ENCODE measurements around the gene SPSB1. TPM values are rescaled to one million over a fixed set of nuclear protein-coding genes. Genes with fewer than 3 reads are reported as not detected.

SPSB1 gene
- total and polyA plus RNA-seq, 2 of the 4 experiments (the other 2 are of a cell fraction) = 16.7 to 19.8 TPM

DNA sequence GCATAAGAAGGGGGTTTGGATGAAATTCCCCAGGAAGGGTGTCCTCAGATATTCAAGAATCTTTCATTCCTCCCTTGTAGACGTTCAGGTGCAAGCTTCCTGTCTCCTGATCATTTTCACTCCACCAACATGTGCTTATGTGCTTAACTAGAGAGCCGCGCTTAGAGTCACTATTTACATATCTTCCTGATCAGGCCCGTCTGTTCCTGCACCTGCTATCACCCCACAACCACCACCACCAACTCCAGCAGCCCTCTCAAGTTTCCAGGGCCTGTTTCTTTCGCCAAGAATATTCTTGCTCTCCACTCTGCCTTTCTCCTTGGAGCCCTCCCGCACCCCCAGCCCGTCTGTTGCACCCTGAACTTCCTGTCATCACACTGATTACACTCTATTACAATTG, 113.4 kb downstream of the SPSB1 start:
- Histone ChIP-seq H4K5ac (ENCODE audit: low read depth, low read length) (no peak overlapping the region), H3K56ac (ENCODE audit: extremely low read depth, insufficient read depth, low read length) (no peak overlapping the region), H3K14ac (replicated peaks; ENCODE audit: low read depth, low read length) (no peak overlapping the region), H3K9ac (ENCODE audit: low read depth, low read length) (no peak overlapping the region), H3K27me3 (ENCODE audit: control insufficient read depth, insufficient read depth, low read length) (no peaks in the 10 kb centered on the region), H3K4me3 (ENCODE audit: insufficient read depth, low read depth, low read length) (no peak overlapping the region), H3K79me1 (ENCODE audit: low read depth in 1 of 2, low read length in 2 of 2) (peaks cover 0 to 2% of the 10 kb centered on the region in 2 experiments; a peak in 1 of 4 replicates), H3K27ac (ENCODE audit: insufficient read depth, low read length) (no peak overlapping the region), H4K91ac (ENCODE audit: insufficient read depth, low read depth, low read length) (no peak overlapping the region), H3K9me1 (ENCODE audit: insufficient read depth, low read length) (peaks cover 12% of the 10 kb centered on the region), H3K4me1 (ENCODE audit: control insufficient read depth, insufficient read depth, low read length) (peaks cover 10% of the 10 kb centered on the region), H2AK5ac (ENCODE audit: low read depth, low read length) (no peak overlapping the region; the same call in 1 of the 2 replicates), H2BK15ac (ENCODE audit: low read depth, low read length) (no peak overlapping the region), H3K23ac (ENCODE audit: low read depth, low read length) (no peak overlapping the region), H3K4ac (ENCODE audit: low read depth, low read length) (no peak overlapping the region), H3K36me3 (ENCODE audit: control insufficient read depth, insufficient read depth, low read length) (no peaks in the 10 kb centered on the region), H2BK5ac (ENCODE audit: low read depth, low read length, poor library complexity, severe bottlenecking) (no peak overlapping the region), H4K20me1 (ENCODE audit: insufficient read depth, low read length) (no peaks in the 10 kb centered on the region), H3K18ac (ENCODE audit: low read depth, low read length) (no peak overlapping the region), H3K4me2 (ENCODE audit: low read depth, low read length) (no peak overlapping the region), H2AK9ac (replicated peaks; ENCODE audit: low read depth, low read length, poor library complexity) (no peak overlapping the region), H3K9me3 (ENCODE audit: control insufficient read depth, insufficient read depth, low read length) (no peaks in the 10 kb centered on the region), H2BK120ac (ENCODE audit: low read depth, low read length) (no peak overlapping the region), H2BK20ac (ENCODE audit: low read depth, low read length) (no peak overlapping the region), H4K8ac (ENCODE audit: low read depth in 2 of 2, low read length in 2 of 2) (no peak overlapping the region), H2AFZ (replicated peaks; ENCODE audit: low read length, poor library complexity) (no peak overlapping the region)
- POLR2A ChIA-PET (ENCODE audit: unreplicated experiment) = no interaction called here
- ATAC-seq (ENCODE audit: low read depth) = no peak
- 65% methylated on average over 3 of the region's 7 CpGs; no CpG with 5 or more reads in 1 of the 2 experiments for WGBS, 2 experiments (ENCODE audit: extremely low coverage in 2 of 2, insufficient read length in 1 of 2)
- CTCF ChIA-PET = no interaction called here
- DNase-seq = no peak
- dilution Hi-C loops (cut with HindIII; ENCODE audit: low sequenced_read_pairs, unreplicated experiment) = no loop called here
- no peak for TF ChIP-seq MAZ (IDR thresholded peaks at IDR 0.05; ENCODE audit: borderline replicate concordance, low read depth, low read length)
- no peak for TF ChIP-seq RFX5 (IDR thresholded peaks at IDR 0.05; ENCODE audit: low read depth, low read length)
- TF ChIP-seq BHLHE40 (IDR thresholded peaks at IDR 0.05; ENCODE audit: low read depth, low read length) = no peak
- TF ChIP-seq USF2 (IDR thresholded peaks at IDR 0.05; ENCODE audit: low read depth, low read length) = no peak
- TF ChIP-seq RCOR1 (IDR thresholded peaks at IDR 0.05; ENCODE audit: insufficient replicate concordance, low read length) = no peak
- TF ChIP-seq, protein P1, sequence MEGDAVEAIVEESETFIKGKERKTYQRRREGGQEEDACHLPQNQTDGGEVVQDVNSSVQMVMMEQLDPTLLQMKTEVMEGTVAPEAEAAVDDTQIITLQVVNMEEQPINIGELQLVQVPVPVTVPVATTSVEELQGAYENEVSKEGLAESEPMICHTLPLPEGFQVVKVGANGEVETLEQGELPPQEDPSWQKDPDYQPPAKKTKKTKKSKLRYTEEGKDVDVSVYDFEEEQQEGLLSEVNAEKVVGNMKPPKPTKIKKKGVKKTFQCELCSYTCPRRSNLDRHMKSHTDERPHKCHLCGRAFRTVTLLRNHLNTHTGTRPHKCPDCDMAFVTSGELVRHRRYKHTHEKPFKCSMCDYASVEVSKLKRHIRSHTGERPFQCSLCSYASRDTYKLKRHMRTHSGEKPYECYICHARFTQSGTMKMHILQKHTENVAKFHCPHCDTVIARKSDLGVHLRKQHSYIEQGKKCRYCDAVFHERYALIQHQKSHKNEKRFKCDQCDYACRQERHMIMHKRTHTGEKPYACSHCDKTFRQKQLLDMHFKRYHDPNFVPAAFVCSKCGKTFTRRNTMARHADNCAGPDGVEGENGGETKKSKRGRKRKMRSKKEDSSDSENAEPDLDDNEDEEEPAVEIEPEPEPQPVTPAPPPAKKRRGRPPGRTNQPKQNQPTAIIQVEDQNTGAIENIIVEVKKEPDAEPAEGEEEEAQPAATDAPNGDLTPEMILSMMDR (conservative IDR thresholded peaks at IDR 0.05; ENCODE audit: low read depth, low read length) = no peak
- TF ChIP-seq, protein P2, sequence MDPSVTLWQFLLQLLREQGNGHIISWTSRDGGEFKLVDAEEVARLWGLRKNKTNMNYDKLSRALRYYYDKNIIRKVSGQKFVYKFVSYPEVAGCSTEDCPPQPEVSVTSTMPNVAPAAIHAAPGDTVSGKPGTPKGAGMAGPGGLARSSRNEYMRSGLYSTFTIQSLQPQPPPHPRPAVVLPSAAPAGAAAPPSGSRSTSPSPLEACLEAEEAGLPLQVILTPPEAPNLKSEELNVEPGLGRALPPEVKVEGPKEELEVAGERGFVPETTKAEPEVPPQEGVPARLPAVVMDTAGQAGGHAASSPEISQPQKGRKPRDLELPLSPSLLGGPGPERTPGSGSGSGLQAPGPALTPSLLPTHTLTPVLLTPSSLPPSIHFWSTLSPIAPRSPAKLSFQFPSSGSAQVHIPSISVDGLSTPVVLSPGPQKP (IDR thresholded peaks at IDR 0.05; ENCODE audit: borderline replicate concordance, low read depth, low read length) = no peak
- no peak for TF ChIP-seq MAFK (IDR thresholded peaks at IDR 0.05; ENCODE audit: low read depth, low read length)
- TF ChIP-seq SMC3 (IDR thresholded peaks at IDR 0.05; ENCODE audit: low read depth, low read length) = no peak
- TF ChIP-seq NFE2L2 (IDR thresholded peaks at IDR 0.05; ENCODE audit: low read depth, low read length) = no peak
- no peak for TF ChIP-seq RAD21 (IDR thresholded peaks at IDR 0.05; ENCODE audit: low read length)
- no peak for TF ChIP-seq CHD1 (IDR thresholded peaks at IDR 0.05; ENCODE audit: low read depth, low read length)
- TF ChIP-seq POLR2A (IDR thresholded peaks at IDR 0.05; ENCODE audit: low read depth, low read length) = no peak
- TF ChIP-seq FOS (IDR thresholded peaks at IDR 0.05; ENCODE audit: low read depth, low read length) = no peak
- TF ChIP-seq MXI1 (IDR thresholded peaks at IDR 0.05; ENCODE audit: borderline replicate concordance, low read depth, low read length) = no peak
- TF ChIP-seq CEBPB (IDR thresholded peaks at IDR 0.05; ENCODE audit: low read depth, low read length) = no peak
- BruUV-seq (replicated peaks) = no TSS peak
- intact Hi-C loops (cut with micrococcal nuclease) = no loop called here
- in situ Hi-C loops (cut with MboI; ENCODE audit: low sequenced_read_pairs) = no loop called here

Measured in IMR-90 (cell line).